Ishikawa (cell line): Measurements from ENCODE around the gene LSM14B.

Experiments used
- CEBPB ChIP-seq: IDR thresholded peaks from 2 replicates; pipeline ENCODE4 v1.6.1; 2012
- CREB1 ChIP-seq: IDR thresholded peaks from 2 replicates; pipeline ENCODE4 v1.6.1; 2012; ENCODE audit warnings: low read depth
- EGR1 ChIP-seq: IDR thresholded peaks from 2 replicates; pipeline ENCODE4 v1.6.1; 2012
- EP300 ChIP-seq: IDR thresholded peaks from 2 replicates; pipeline ENCODE4 v1.6.1; 2012; ENCODE audit warnings: borderline replicate concordance
- FOXM1 ChIP-seq: IDR thresholded peaks from 2 replicates; pipeline ENCODE4 v1.6.1; 2012; ENCODE audit warnings: low read depth, borderline replicate concordance
- MAX ChIP-seq: IDR thresholded peaks from 2 replicates; pipeline ENCODE4 v1.6.1; 2012
- NFIC ChIP-seq: IDR thresholded peaks from 2 replicates; pipeline ENCODE4 v1.6.1; 2012
- RAD21 ChIP-seq: IDR thresholded peaks from 2 replicates; pipeline ENCODE4 v1.6.1; 2012; ENCODE audit warnings: low read depth
- TAF1 ChIP-seq: IDR thresholded peaks from 2 replicates; pipeline ENCODE4 v1.6.1; 2012; ENCODE audit warnings: low read depth, mild to moderate bottlenecking
- TCF12 ChIP-seq: IDR thresholded peaks from 2 replicates; pipeline ENCODE4 v1.6.1; 2012; ENCODE audit warnings: low read depth
- TEAD4 ChIP-seq: IDR thresholded peaks from 2 replicates; pipeline ENCODE4 v1.6.1; 2012
- YY1 ChIP-seq: IDR thresholded peaks from 2 replicates; pipeline ENCODE4 v1.6.1; 2012; ENCODE audit warnings: low read depth
- ZBTB7A ChIP-seq: IDR thresholded peaks from 2 replicates; pipeline ENCODE4 v1.6.1; 2012; ENCODE audit warnings: low read depth
- TF ChIP-seq, protein P1 (sequence below): IDR thresholded peaks from 2 replicates; pipeline ENCODE4 v1.6.1; 2012; ENCODE audit warnings: low read depth, mild to moderate bottlenecking
- TF ChIP-seq, protein P2 (sequence below): IDR thresholded peaks from 2 replicates; pipeline ENCODE4 v1.6.1; 2012

LSM14B gene

GRCh38 chr20:62158541-62158940 lies 36.3 kb downstream of the LSM14B start:
- TF ChIP-seq EGR1: no peak
- TF ChIP-seq, protein P1, sequence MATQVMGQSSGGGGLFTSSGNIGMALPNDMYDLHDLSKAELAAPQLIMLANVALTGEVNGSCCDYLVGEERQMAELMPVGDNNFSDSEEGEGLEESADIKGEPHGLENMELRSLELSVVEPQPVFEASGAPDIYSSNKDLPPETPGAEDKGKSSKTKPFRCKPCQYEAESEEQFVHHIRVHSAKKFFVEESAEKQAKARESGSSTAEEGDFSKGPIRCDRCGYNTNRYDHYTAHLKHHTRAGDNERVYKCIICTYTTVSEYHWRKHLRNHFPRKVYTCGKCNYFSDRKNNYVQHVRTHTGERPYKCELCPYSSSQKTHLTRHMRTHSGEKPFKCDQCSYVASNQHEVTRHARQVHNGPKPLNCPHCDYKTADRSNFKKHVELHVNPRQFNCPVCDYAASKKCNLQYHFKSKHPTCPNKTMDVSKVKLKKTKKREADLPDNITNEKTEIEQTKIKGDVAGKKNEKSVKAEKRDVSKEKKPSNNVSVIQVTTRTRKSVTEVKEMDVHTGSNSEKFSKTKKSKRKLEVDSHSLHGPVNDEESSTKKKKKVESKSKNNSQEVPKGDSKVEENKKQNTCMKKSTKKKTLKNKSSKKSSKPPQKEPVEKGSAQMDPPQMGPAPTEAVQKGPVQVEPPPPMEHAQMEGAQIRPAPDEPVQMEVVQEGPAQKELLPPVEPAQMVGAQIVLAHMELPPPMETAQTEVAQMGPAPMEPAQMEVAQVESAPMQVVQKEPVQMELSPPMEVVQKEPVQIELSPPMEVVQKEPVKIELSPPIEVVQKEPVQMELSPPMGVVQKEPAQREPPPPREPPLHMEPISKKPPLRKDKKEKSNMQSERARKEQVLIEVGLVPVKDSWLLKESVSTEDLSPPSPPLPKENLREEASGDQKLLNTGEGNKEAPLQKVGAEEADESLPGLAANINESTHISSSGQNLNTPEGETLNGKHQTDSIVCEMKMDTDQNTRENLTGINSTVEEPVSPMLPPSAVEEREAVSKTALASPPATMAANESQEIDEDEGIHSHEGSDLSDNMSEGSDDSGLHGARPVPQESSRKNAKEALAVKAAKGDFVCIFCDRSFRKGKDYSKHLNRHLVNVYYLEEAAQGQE: no peak
- TF ChIP-seq NFIC: no peak
- TF ChIP-seq CREB1: no peak
- no peak for TF ChIP-seq TCF12
- no peak for TF ChIP-seq EP300
- no peak for TF ChIP-seq MAX
- TF ChIP-seq YY1: no peak
- no peak for TF ChIP-seq RAD21
- no peak for TF ChIP-seq TAF1
- no peak for TF ChIP-seq CEBPB
- TF ChIP-seq ZBTB7A: no peak
- no peak for TF ChIP-seq TEAD4
- no peak for TF ChIP-seq FOXM1
- TF ChIP-seq, protein P2, sequence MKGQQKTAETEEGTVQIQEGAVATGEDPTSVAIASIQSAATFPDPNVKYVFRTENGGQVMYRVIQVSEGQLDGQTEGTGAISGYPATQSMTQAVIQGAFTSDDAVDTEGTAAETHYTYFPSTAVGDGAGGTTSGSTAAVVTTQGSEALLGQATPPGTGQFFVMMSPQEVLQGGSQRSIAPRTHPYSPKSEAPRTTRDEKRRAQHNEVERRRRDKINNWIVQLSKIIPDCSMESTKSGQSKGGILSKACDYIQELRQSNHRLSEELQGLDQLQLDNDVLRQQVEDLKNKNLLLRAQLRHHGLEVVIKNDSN: no peak

GRCh38 chr20:62159052-62159451 lies 36.8 kb downstream of the LSM14B start:
- TF ChIP-seq RAD21 (no peak), MAX (no peak), CEBPB (no peak), TAF1 (no peak), EP300 (no peak), YY1 (no peak), TEAD4 (no peak), FOXM1 (no peak), ZBTB7A (no peak), EGR1 (no peak), CREB1 (no peak), TCF12 (no peak), NFIC (no peak)
- TF ChIP-seq, protein P1: no peak
- TF ChIP-seq, protein P2: no peak

- TF ChIP-seq YY1: no peak
- no peak for TF ChIP-seq EP300
- TF ChIP-seq, protein P1: no peak
- no peak for TF ChIP-seq TAF1
- TF ChIP-seq EGR1: peak; percentile 83
Measured at GRCh38 chr20:62159839-62160238, 37.6 kb downstream of the LSM14B start.

- TF ChIP-seq, protein P2: no peak
- TF ChIP-seq EP300 (no peak), MAX (no peak), TAF1 (no peak), TEAD4 (no peak), RAD21 (no peak), TCF12 (no peak), EGR1 (no peak), CREB1 (no peak)
- TF ChIP-seq, protein P1: no peak
Measured at GRCh38 chr20:62160253-62160652, 38.0 kb downstream of the LSM14B start.
